SU-DHL-6 (cell line): ENCODE data around the gene CYYR1.

Experiments used
- EZH2phosphoT487 ChIP-seq: fragments of 200-600 bp; sonication (generic), shearing (Covaris generic); conservative IDR thresholded peaks from 2 replicates; pipeline ENCODE4 v1.6.1; 2018; ENCODE audit warnings: mild to moderate bottlenecking, antibody characterized with exemption, low read length, moderate library complexity, mixed read lengths
- TF ChIP-seq, protein P1 (sequence below): fragments of 200-600 bp; sonication (generic); IDR thresholded peaks from one replicate; pipeline ENCODE4 v1.5.1; 2017; ENCODE audit warnings: antibody characterized with exemption, mild to moderate bottlenecking, low read length, moderate library complexity; ENCODE audit not compliant: insufficient read depth, poor library complexity, severe bottlenecking

DNA sequence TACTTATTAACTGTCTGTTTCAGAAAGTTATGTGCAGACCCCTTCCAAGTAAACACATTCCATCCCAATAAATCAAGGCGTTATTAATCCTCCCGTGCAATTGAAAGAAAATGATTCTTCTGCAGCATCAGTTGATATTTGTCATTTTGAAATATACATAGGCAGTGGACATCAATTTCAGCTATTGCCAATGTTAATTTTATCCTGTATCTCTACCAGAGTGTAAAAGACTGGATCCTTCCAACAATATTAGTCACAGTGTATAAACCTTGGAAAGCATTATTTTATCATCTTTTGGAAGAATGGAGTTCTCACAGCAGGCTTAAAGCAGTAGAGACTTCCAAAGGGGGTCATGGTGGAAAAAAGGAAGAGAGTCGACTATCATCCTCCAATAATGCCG is 150.4 kb downstream of the CYYR1 start:
- TF ChIP-seq, protein P1, sequence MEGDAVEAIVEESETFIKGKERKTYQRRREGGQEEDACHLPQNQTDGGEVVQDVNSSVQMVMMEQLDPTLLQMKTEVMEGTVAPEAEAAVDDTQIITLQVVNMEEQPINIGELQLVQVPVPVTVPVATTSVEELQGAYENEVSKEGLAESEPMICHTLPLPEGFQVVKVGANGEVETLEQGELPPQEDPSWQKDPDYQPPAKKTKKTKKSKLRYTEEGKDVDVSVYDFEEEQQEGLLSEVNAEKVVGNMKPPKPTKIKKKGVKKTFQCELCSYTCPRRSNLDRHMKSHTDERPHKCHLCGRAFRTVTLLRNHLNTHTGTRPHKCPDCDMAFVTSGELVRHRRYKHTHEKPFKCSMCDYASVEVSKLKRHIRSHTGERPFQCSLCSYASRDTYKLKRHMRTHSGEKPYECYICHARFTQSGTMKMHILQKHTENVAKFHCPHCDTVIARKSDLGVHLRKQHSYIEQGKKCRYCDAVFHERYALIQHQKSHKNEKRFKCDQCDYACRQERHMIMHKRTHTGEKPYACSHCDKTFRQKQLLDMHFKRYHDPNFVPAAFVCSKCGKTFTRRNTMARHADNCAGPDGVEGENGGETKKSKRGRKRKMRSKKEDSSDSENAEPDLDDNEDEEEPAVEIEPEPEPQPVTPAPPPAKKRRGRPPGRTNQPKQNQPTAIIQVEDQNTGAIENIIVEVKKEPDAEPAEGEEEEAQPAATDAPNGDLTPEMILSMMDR = no peak
- no peak for TF ChIP-seq EZH2phosphoT487
